Umbilical cord (tissue), 2 donors: Measurements from ENCODE around the gene CRLF3. TPM values are rescaled to one million over a fixed set of nuclear protein-coding genes. Genes with fewer than 3 reads are reported as not detected.
"Not testable (repeated sequence)": the region's sequence is repeated elsewhere in the genome, so short reads cannot be mapped to it uniquely, and the experiment has no call there.

Experiments
- DNase-seq: peaks from one replicate; pipeline ENCODE4 v3.0.0-alpha.2; 2015; ENCODE audit warnings: low spot score
- total RNA-seq: library from RNA; depleted of rRNA; stranded (reverse); fragments of >200 nt; gene quantifications from one replicate; pipeline ENCODE4 v1.2.3, GENCODE V29; 2014; ENCODE audit warnings: low replicate concordance; ENCODE audit not compliant: insufficient read depth

Gene CRLF3
- total RNA-seq, 1 donor from 2014 or later: 4.6 TPM

DNA sequence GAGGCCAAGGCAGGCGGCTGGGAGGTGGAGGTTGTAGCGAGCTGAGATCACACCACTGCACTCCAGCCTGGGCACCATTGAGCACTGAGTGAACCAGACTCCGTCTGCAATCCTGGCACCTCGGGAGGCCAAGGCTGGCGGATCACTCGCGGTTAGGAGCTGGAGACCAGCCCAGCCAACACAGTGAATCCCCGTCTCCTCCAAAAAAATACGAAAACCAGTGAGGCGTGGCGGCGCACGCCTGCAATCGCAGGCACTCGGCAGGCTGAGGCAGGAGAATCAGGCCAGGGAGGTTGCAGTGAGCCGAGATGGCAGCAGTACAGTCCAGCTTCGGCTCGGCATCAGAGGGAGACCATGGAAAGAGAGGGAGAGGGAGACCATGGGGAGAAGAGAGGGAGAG, 88.1 kb downstream of the CRLF3 start:
- DNase-seq: not testable (repeated sequence)

DNA sequence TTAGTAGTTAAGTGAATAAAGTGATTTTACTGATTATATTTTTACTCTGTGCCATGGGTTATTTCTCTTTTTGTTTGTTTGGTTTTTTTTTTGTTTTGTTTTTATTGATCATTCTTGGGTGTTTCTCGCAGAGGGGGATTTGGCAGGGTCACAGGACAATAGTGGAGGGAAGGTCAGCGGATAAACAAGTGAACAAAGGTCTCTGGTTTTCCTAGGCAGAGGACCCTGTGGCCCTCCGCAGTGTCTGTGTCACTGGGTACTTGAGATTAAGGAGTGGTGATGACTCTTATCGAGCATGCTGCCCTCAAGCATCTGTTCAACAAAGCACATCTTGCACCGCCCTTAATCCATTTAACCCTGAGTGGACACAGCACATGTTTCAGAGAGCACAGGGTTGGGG, 88.8 kb downstream of the CRLF3 start:
- not testable (repeated sequence) for DNase-seq

DNA sequence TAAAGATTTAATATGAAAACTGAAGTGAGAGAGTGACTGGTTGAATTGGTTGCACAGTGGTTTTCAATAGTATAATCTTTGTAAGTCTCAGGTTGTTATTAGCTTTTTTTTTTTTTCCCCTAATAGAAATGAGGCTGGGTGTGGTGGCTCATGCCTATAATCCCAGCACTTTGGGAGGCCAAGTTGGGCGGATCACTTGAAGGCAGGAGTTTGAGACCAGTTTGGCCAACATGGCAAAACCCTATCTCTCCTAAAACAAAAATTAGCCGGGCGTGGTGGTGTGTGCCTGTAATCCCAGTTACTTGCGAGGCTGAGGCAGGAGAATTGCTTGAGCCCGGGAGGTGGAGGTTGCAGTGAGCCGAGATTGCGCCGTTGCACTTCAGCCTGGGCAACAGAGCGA, 89.3 kb downstream of the CRLF3 start:
- DNase-seq: not testable (repeated sequence)

DNA sequence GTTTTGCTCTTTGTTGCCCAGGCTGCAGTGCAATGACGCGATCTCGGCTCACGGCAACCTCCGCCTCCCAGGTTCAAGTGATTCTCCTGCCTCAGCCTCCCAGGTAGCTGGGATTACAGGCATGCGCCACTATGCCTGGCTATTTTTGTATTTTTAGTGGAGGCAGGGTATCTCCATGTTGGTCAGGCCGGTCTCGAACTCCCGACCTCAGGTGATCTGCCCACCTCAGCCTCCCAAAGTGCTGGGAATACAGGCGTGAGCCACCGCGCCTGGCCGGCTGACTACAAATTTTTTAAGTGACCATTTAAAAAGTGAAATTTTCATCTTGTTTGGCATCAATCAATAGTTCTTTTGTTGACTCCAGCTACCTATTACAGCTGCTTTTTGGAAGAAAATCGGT, 90.3 kb downstream of the CRLF3 start:
- DNase-seq: not testable (repeated sequence)

Other genes with a start within 250 kb of the CRLF3 start
- 5.8 TPM for gene ATAD5, start 7.3 kb upstream of the CRLF3 start, total RNA-seq
- gene TEFM, start 81.5 kb upstream of the CRLF3 start, total RNA-seq: 23.8 TPM
- gene ADAP2, start 97.3 kb upstream of the CRLF3 start, total RNA-seq: 62.4 TPM
- gene RNF135, start 146.3 kb upstream of the CRLF3 start, total RNA-seq: 14.0 TPM